ENCODE measurements around the gene COBL. TPM values are rescaled to one million over a fixed set of nuclear protein-coding genes. Genes with fewer than 3 reads are reported as not detected.

Gene COBL
- total RNA-seq, 2 donors from 2014 or later = not detected

GRCh38 chr7:51129527-51130472 lies 186.8 kb downstream of the COBL start:
- Mint-ChIP-seq H3K27ac (no peak overlapping the region), H3K4me1 (no peaks in the 10 kb centered on the region)
- no peak for ATAC-seq (replicated peaks)

GRCh38 chr7:51128545-51129435 lies 187.8 kb downstream of the COBL start:
- no peaks in the 10 kb centered on the region for H3K36me3 Mint-ChIP-seq (ENCODE audit: low read depth)
- peaks cover 7% of the 10 kb centered on the region for H3K27me3 Mint-ChIP-seq
- no peak for ATAC-seq (replicated peaks)
- no peaks in the 10 kb centered on the region for H3K9me3 Mint-ChIP-seq
- no peak overlapping the region for H3K4me3 Mint-ChIP-seq
- H3K4me1 Mint-ChIP-seq = no peaks in the 10 kb centered on the region
- H3K27ac Mint-ChIP-seq = no peak overlapping the region

More at GRCh38 chr7:51129527-51130472, 186.8 kb downstream of the COBL start:
- peaks cover 7% of the 10 kb centered on the region for H3K27me3 Mint-ChIP-seq
- H3K4me3 Mint-ChIP-seq = no peak overlapping the region
- H3K9me3 Mint-ChIP-seq = no peaks in the 10 kb centered on the region
- H3K36me3 Mint-ChIP-seq (ENCODE audit: low read depth) = no peaks in the 10 kb centered on the region

- Mint-ChIP-seq H3K4me3 (no peak overlapping the region), H3K27me3 (peaks cover 7% of the 10 kb centered on the region), H3K9me3 (no peaks in the 10 kb centered on the region), H3K4me1 (no peaks in the 10 kb centered on the region), H3K36me3 (ENCODE audit: low read depth) (no peaks in the 10 kb centered on the region), H3K27ac (no peak overlapping the region)
- ATAC-seq (replicated peaks) = no peak
These were observed 189.0 kb downstream of the COBL start for GRCh38 chr7:51127618-51127904.

DNA sequence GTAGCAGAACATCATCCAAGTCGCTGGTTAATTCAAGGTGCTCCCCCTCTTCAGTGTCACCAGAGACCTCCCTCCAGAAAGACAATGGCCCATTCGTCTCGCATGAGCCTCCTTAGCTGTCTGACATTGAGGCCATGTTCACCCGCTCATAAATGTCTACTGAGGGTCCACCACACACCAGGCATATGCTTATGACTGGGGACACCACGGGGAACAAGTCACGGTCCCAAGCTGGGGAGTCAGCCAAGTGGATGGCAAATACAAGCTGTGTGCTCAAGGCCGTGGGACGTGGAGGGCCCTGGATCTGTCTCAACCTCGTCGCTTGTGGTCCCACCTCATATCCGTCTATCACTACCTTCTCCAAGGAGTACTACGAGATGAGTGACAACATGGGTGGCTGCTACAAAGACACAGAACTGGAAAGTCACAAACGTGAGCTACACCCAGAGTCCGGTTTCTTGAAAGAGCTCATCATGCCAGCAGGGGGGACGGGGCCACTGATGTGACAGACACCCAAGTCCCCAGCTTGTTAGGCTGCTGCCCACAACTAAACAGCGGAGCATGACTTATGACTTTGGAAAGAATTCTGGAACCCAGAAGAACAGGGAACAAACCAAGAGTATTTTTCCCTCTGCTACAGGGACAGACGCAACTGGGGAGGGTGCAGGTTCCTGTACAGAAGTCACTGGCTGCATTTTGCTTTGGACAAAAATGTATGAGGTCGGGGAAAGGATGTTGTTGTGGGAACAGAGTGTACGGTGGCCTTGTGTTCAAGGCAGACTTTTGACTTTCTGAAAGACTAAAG lies 189.6 kb downstream of the COBL start:
- Mint-ChIP-seq H3K9me3 (no peaks in the 10 kb centered on the region), H3K27me3 (peaks cover 7% of the 10 kb centered on the region), H3K27ac (no peak overlapping the region), H3K4me1 (no peaks in the 10 kb centered on the region), H3K4me3 (no peak overlapping the region), H3K36me3 (ENCODE audit: low read depth) (no peaks in the 10 kb centered on the region)
- ATAC-seq (replicated peaks) = no peak

DNA sequence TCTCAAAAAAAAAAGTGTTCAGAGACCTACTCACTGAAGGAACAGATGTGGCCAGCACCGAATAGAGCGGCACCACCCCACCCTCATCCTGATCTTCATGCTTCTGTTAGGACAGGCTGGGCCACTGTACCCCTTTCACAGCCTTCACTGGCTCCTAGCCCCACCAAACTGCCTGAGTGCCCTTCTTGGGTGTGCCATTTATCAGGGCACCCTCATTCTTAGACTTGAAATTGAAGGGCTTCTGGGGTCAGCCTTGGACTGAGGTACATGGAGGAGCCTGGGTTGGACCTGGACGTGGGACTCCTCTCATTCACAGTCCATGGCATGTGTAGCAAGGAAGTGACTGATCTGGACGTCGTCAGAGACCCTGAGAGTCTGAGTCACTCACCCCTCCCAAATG lies 190.3 kb downstream of the COBL start:
- Mint-ChIP-seq H3K27ac (no peak overlapping the region), H3K9me3 (no peaks in the 10 kb centered on the region), H3K4me1 (peaks cover 6% of the 10 kb centered on the region), H3K36me3 (ENCODE audit: low read depth) (no peaks in the 10 kb centered on the region), H3K27me3 (peaks cover 7% of the 10 kb centered on the region), H3K4me3 (no peak overlapping the region)
- ATAC-seq (replicated peaks) = no peak

GRCh38 chr7:51124321-51124720 lies 192.3 kb downstream of the COBL start:
- H3K27me3 Mint-ChIP-seq = peaks cover 3% of the 10 kb centered on the region
- no peak overlapping the region for H3K4me3 Mint-ChIP-seq
- H3K9me3 Mint-ChIP-seq = no peaks in the 10 kb centered on the region
- ATAC-seq (replicated peaks) = no peak
- no peaks in the 10 kb centered on the region for H3K36me3 Mint-ChIP-seq (ENCODE audit: low read depth)
- peaks cover 11% of the 10 kb centered on the region for H3K4me1 Mint-ChIP-seq
- H3K27ac Mint-ChIP-seq = no peak overlapping the region

- H3K36me3 Mint-ChIP-seq (ENCODE audit: low read depth) = no peaks in the 10 kb centered on the region
- no peaks in the 10 kb centered on the region for H3K9me3 Mint-ChIP-seq
- peaks cover 11% of the 10 kb centered on the region for H3K4me1 Mint-ChIP-seq
- peak; percentile 99 for ATAC-seq (replicated peaks)
- H3K4me3 Mint-ChIP-seq = no peak overlapping the region
- H3K27me3 Mint-ChIP-seq = peaks cover 3% of the 10 kb centered on the region
- H3K27ac Mint-ChIP-seq = no peak overlapping the region
These were observed 193.1 kb downstream of the COBL start for GRCh38 chr7:51123322-51124019.

DNA sequence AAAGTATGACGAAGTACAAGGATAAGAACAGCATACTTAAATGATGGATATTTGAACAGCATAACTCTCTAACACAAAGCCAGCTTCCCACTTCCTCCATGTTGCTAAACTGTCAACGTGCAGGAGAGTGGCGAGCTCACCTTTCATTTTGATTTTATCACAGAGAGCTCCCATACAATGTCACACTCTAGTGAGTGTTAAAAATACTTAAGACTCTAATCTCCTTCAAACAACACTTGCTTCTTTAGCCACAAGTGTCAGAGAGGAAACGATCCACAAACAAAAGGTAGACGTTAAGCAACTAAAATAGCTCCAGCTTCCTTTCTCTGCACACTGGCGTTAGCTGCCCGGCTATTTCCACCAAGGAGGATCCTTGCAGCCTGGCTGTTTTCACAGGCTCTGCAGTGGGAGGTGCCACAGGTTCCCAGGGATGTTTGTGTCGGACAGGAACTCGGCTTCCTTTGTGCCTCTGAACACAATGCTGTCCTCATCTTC lies 194.6 kb downstream of the COBL start:
- H3K27ac Mint-ChIP-seq = no peak overlapping the region
- peaks cover 11% of the 10 kb centered on the region for H3K4me1 Mint-ChIP-seq
- ATAC-seq (replicated peaks) = peak; percentile 31
- H3K4me3 Mint-ChIP-seq = peak overlapping the region; percentile 37
- H3K27me3 Mint-ChIP-seq = no peaks in the 10 kb centered on the region
- H3K9me3 Mint-ChIP-seq = no peaks in the 10 kb centered on the region
- no peaks in the 10 kb centered on the region for H3K36me3 Mint-ChIP-seq (ENCODE audit: low read depth)

GRCh38 chr7:51121036-51121790 lies 195.4 kb downstream of the COBL start:
- H3K27ac Mint-ChIP-seq = no peak overlapping the region
- H3K27me3 Mint-ChIP-seq = no peaks in the 10 kb centered on the region
- peaks cover 11% of the 10 kb centered on the region for H3K4me1 Mint-ChIP-seq

DNA sequence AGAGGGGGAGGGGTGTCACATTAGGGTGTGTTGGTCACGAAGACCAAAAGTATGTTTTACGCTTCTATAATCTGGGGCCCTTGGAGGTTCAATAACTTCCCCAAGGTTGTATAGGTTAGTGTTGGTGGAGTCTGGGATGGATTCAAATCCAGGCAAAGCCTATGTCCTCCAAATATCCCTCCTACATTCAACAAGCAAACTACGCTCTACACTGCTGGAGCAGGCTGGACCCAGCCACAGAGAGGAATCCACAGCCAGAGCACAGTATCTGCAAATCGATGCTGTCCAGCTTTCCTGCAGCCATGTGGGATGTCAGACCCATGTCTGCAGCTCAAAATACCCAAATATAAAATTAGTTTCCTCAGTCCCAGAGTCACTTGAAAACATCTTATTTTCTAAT lies 198.0 kb downstream of the COBL start:
- Mint-ChIP-seq H3K27me3 (no peaks in the 10 kb centered on the region), H3K4me3 (no peak overlapping the region), H3K9me3 (no peaks in the 10 kb centered on the region), H3K27ac (no peak overlapping the region), H3K36me3 (ENCODE audit: low read depth) (no peaks in the 10 kb centered on the region), H3K4me1 (peaks cover 11% of the 10 kb centered on the region)
- no peak for ATAC-seq (replicated peaks)

More at GRCh38 chr7:51121036-51121790, 195.4 kb downstream of the COBL start:
- Mint-ChIP-seq H3K4me3 (peak overlapping the region; percentile 37), H3K36me3 (ENCODE audit: low read depth) (no peaks in the 10 kb centered on the region), H3K9me3 (no peaks in the 10 kb centered on the region)
- ATAC-seq (replicated peaks) = peak; percentile 12

DNA sequence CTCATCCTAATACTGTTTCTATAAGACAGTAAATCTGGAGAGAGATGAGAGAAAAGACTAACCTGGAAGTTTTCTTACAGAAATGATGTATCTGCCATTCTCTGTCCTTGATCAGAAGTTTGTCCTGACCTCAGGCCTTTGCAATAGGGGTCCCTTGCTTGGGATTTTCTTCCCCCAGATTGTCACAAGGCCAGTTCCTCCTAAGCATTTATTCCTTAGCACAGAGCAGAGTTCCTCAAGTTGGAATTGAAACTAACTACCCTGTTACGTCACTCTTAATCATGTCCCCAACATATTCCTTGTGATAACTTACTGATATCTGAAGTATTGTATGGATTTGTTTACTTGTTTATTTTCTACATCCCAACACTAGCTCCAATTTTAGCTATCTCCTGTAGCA lies 202.1 kb downstream of the COBL start:
- Mint-ChIP-seq H3K36me3 (ENCODE audit: low read depth) (no peaks in the 10 kb centered on the region), H3K9me3 (no peaks in the 10 kb centered on the region), H3K27ac (no peak overlapping the region), H3K4me1 (no peaks in the 10 kb centered on the region), H3K4me3 (no peak overlapping the region), H3K27me3 (peaks cover 3% of the 10 kb centered on the region)
- no peak for ATAC-seq (replicated peaks)

- H3K27me3 Mint-ChIP-seq = peaks cover 3% of the 10 kb centered on the region
These were observed 202.6 kb downstream of the COBL start for GRCh38 chr7:51113962-51114361.

GRCh38 chr7:51113560-51113959 lies 203.0 kb downstream of the COBL start:
- H3K4me1 Mint-ChIP-seq = no peaks in the 10 kb centered on the region
- H3K4me3 Mint-ChIP-seq = no peak overlapping the region
- peaks cover 3% of the 10 kb centered on the region for H3K27me3 Mint-ChIP-seq
- H3K36me3 Mint-ChIP-seq (ENCODE audit: low read depth) = no peaks in the 10 kb centered on the region
- H3K27ac Mint-ChIP-seq = no peak overlapping the region
- ATAC-seq (replicated peaks) = no peak
- no peaks in the 10 kb centered on the region for H3K9me3 Mint-ChIP-seq

More at GRCh38 chr7:51113962-51114361, 202.6 kb downstream of the COBL start:
- Mint-ChIP-seq H3K9me3 (no peaks in the 10 kb centered on the region), H3K4me1 (no peaks in the 10 kb centered on the region), H3K36me3 (ENCODE audit: low read depth) (no peaks in the 10 kb centered on the region), H3K4me3 (no peak overlapping the region), H3K27ac (no peak overlapping the region)
- ATAC-seq (replicated peaks) = no peak
